ENCODE results near the gene RECQL.
"Not testable (repeated sequence)": the region's sequence is repeated elsewhere in the genome, so short reads cannot be mapped to it uniquely, and the experiment has no call there.

DNA sequence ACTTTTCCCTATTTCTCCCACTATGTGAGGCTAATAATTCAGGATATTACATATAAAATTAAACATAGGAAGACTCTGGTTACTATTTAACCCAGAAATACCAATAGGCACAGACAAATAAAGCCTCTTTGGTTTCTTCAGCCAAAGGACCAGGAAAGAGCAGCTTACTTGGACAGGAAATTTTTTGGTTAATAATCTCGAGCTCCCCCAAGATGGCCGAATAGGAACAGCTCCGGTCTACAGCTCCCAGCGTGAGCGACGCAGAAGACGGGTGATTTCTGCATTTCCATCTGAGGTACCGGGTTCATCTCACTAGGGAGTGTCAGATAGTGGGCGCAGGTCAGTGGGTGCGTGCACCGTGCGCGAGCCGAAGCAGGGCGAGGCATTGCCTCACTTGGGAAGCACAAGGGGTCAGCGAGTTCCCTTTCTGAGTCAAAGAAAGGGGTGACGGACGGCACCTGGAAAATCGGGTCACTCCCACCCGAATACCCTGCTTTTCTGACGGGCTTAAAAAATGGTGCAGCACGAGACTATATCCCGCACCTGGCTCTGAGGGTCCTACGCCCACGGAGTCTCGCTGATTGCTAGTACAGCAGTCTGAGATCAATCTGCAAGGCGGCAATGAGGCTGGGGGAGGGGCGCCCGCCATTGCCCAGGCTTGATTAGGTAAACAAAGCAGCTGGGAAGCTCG lies 82.3 kb downstream of the RECQL start:
- not testable (repeated sequence) for TF ChIP-seq POLR2A (IDR thresholded peaks at IDR 0.05; ENCODE audit: low read depth)
- TF ChIP-seq, protein P1, sequence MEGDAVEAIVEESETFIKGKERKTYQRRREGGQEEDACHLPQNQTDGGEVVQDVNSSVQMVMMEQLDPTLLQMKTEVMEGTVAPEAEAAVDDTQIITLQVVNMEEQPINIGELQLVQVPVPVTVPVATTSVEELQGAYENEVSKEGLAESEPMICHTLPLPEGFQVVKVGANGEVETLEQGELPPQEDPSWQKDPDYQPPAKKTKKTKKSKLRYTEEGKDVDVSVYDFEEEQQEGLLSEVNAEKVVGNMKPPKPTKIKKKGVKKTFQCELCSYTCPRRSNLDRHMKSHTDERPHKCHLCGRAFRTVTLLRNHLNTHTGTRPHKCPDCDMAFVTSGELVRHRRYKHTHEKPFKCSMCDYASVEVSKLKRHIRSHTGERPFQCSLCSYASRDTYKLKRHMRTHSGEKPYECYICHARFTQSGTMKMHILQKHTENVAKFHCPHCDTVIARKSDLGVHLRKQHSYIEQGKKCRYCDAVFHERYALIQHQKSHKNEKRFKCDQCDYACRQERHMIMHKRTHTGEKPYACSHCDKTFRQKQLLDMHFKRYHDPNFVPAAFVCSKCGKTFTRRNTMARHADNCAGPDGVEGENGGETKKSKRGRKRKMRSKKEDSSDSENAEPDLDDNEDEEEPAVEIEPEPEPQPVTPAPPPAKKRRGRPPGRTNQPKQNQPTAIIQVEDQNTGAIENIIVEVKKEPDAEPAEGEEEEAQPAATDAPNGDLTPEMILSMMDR (IDR thresholded peaks at IDR 0.05), result not testable (repeated sequence)
